HT-29 (cell line): ENCODE results near the gene TMEM164. TPM values are rescaled to one million over a fixed set of nuclear protein-coding genes. Genes with fewer than 3 reads are reported as not detected.
"Not testable (repeated sequence)": the region's sequence is repeated elsewhere in the genome, so short reads cannot be mapped to it uniquely, and the experiment has no call there.

Experiments used
- DNase-seq: peaks from one replicate; pipeline ENCODE4 v3.0.0-alpha.2; 2015; ENCODE audit warnings: low spot score
- total RNA-seq: library from RNA; depleted of rRNA; stranded (reverse); fragments of >200 nt; shearing (Covaris generic); gene quantifications from 2 replicates; pipeline ENCODE4 v1.2.3, GENCODE V29; 2014; rRNA removed

TMEM164 gene
- total RNA-seq: 20.5 and 24.7 TPM in 2 replicates

- DNase-seq: peak; percentile 68
These were observed at the start of gene TMEM164 for GRCh38 chrX:110002300-110003166. TMEM164 (plus strand) TSS chrX:110003114; CDS start chrX:110003775, 661 bp downstream.

GRCh38 chrX:109954333-109954732, 48.6 kb upstream of the TMEM164 start:
- no peak for DNase-seq

GRCh38 chrX:109954955-109955354, 48.0 kb upstream of the TMEM164 start:
- DNase-seq: no peak

GRCh38 chrX:109958266-109958665, 44.6 kb upstream of the TMEM164 start:
- no peak for DNase-seq

- DNase-seq: no peak
These were observed 43.5 kb upstream of the TMEM164 start for GRCh38 chrX:109959356-109959871.

GRCh38 chrX:109964390-109964789, 38.5 kb upstream of the TMEM164 start:
- DNase-seq: no peak

GRCh38 chrX:109966246-109966645, 36.7 kb upstream of the TMEM164 start:
- no peak for DNase-seq

- DNase-seq: no peak
These were observed 35.8 kb upstream of the TMEM164 start for GRCh38 chrX:109967156-109967555.

- not testable (repeated sequence) for DNase-seq
These were observed 32.1 kb upstream of the TMEM164 start for GRCh38 chrX:109970841-109971240.

GRCh38 chrX:109974906-109975655, 27.8 kb upstream of the TMEM164 start:
- DNase-seq: no peak

- DNase-seq: not testable (repeated sequence)
These were observed 17.7 kb upstream of the TMEM164 start for GRCh38 chrX:109985210-109985609.

GRCh38 chrX:109987884-109988283, 15.0 kb upstream of the TMEM164 start:
- DNase-seq: no peak

GRCh38 chrX:109990582-109991276, 12.2 kb upstream of the TMEM164 start:
- no peak for DNase-seq

- no peak for DNase-seq
These were observed 10.7 kb upstream of the TMEM164 start for GRCh38 chrX:109992203-109992602.

GRCh38 chrX:109995155-109995554, 7.8 kb upstream of the TMEM164 start:
- no peak for DNase-seq

- DNase-seq: no peak
These were observed 5.0 kb upstream of the TMEM164 start for GRCh38 chrX:109997786-109998452.

- DNase-seq: no peak
These were observed 2.9 kb upstream of the TMEM164 start for GRCh38 chrX:110000000-110000399.

GRCh38 chrX:110000847-110001713, 1.8 kb upstream of the TMEM164 start:
- no peak for DNase-seq

GRCh38 chrX:110001740-110002299, 1.1 kb upstream of the TMEM164 start:
- no peak for DNase-seq
